Astrocyte (in vitro differentiated cells and primary cell): Measurements from ENCODE around the gene LRRC7.

ENCODE experiments used
- CTCF ChIP-seq: IDR thresholded peaks from 2 replicates; pipeline ENCODE4 v1.5.1; 2011; ENCODE audit warnings: low read depth, mild to moderate bottlenecking, inconsistent platforms, low read length, moderate library complexity; ENCODE audit not compliant: insufficient read depth
- EZH2 ChIP-seq: IDR thresholded peaks from 2 replicates; pipeline ENCODE4 v1.6.1; 2012; ENCODE audit warnings: mild to moderate bottlenecking, low read length, inconsistent platforms; ENCODE audit not compliant: insufficient read depth

GRCh38 chr1:70033266-70033873 is 465.6 kb downstream of the LRRC7 start:
- TF ChIP-seq EZH2 (no peak), CTCF (no peak)
